GM18502 (cell line): ENCODE results near the gene MYLK4.
A peak's percentile ranks its signal among the peaks of the same experiment; 100 is the strongest.

ENCODE experiments used
- ATAC-seq: cut with Tn5 transposase; IDR thresholded peaks from one replicate; pipeline ENCODE4 v1.9.1; 2021; ENCODE audit warnings: mild to moderate bottlenecking; ENCODE audit not compliant: unreplicated experiment, poor library complexity

The MYLK4 gene

DNA sequence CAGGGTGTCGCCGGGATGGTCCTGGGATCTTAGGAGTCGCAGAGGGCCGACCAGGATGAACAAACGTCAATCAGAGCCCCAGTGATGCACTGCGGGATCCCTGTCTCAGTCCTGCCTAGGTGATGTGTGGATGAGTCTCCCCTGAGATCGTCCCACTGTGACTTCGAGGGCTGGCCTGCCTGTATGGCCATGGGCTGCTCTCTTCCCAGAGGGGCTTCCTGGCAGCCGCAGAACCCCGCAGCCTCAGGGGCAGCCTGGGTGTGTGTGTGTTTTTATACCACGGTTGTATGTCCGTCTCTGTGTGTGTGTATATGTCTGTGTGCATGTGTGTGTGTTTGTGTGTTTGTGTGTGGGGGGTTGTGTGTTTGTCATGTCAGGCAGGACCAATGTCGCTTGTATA, 111.6 kb downstream of the MYLK4 start:
- ATAC-seq = no peak

GRCh38 chr6:2636672-2637071, 114.0 kb downstream of the MYLK4 start:
- no peak for ATAC-seq

DNA sequence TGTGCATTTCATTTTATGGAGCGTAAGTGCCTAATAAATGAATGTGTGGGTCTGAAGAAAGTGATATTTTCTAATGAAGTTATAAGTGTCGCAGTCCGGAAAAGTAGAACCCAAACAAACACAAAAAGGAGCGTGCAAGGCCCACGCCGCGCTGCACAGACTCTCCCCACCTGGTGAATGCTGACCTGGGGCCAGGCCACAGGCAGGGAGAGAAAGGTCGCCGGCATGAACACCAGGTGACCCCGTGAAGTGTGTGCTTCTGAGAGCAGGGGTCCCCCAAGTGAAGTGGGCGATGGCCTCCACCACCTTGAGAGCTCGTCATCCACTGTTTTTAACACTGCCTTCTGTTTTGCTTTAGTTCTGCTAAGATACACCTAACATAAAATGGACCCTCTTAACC, 114.8 kb downstream of the MYLK4 start:
- no peak for ATAC-seq

GRCh38 chr6:2634139-2634964, 116.4 kb downstream of the MYLK4 start:
- ATAC-seq = peak; percentile 84

GRCh38 chr6:2633736-2634135, 117.0 kb downstream of the MYLK4 start:
- no peak for ATAC-seq

- ATAC-seq = no peak
Observed at GRCh38 chr6:2632976-2633584, 117.6 kb downstream of the MYLK4 start.

- ATAC-seq = no peak
Observed at GRCh38 chr6:2632368-2632767, 118.4 kb downstream of the MYLK4 start.

DNA sequence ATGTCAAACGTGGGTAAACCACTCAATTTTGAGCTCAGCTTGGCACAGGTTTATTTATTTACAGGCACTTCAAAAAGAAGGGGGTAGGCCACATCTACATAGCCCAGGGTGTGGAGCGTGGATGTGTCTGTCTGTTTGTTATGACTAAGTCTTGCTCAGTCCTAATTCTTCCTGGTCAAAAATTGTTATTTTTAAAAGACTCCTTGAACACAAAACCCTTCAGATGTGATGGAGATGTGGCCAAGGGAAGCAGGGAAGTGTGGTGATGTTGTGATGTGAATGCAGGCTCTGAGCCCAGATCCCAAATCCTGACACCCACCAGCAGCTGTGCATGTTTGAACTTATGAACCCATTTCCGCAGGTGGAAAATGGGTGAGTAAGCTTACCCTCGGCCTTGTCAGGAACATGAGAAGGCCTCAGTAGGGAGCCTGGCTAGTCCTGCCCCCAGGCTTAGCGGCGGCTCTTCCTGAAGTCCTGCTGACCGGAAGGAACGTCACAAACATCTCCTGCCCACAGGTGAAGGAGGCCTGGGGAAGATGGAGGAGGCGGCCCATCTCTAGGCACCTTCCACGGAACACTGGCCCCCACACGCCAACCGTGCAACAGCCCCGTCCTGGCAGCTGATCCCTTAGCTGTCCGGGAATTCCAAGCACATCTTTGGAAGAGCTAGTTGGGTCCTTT, 119.7 kb downstream of the MYLK4 start:
- no peak for ATAC-seq

DNA sequence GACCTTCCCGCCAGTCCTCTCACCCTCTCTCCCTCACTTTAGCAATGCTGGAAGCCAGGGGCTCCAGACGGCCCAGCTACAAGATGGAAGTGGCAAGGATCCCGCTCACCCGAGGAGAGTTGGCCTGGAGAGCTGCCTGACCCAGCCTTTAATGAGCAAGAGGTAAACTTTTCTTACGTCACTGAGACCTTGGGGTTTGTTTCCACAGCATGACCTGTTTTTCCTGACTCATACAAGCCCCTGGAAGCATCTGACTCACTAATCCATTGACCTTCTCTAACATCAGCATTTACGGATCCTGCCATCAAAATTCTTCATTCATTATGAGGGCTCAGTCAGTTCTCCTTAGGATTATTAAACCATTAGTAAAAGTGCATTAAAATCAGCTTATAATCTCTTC, 120.4 kb downstream of the MYLK4 start:
- no peak for ATAC-seq

DNA sequence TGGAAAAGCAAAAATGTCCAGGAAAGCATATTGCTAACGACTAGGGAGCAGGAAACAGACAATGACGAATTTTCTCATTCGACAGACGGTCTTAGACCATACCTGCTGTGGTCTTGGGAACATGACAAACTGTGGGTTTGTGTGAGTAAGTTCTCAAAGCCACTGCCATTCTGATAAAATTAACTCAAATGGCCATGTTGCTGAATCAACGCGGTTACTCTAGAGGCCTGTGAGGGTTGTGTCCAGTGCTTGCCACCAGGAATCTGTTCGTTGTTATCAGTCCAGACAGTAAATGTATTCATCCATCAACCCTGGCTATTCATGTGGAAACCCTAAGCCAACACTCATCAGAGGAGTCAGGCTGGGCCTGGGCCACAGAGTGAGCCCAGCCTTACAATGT, 124.3 kb downstream of the MYLK4 start:
- no peak for ATAC-seq

DNA sequence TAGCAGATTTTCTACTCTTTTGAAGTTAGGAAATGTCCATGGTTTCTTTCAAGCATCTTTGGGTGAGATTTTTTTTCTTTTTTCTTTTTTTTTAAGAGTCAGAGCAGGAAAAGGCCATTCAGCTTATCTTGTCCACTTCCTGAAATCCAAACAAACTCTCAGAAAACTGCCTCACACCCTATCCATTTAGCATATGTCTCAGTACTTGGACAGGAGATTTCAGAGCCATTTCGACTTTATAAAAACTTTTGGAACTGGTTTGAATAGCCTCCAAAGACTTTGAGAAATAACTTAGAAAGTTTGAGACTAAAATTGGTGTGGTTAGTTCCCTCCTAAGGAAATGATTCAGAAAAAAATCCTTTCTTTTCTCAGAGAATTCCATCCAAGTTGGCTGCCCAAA, 125.1 kb downstream of the MYLK4 start:
- ATAC-seq = no peak

DNA sequence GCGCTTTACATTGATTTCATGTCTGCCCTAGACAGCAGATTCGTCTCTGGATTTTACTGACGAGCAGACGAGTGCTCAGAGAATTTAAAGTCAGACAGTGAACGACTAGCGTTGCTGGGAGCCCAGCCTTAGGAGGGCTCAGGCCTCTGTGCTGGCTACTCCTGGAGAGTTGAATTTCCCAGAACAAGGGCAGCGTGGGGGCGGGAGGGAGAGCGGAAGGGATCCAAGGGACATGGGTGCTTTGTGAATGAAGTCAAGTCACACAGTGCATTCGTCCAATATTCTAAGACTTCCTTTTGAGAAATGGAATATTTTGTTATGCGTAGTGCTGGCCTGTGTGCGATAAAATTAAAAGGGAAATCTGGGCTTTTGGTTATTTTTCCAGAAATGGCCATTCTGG, 126.5 kb downstream of the MYLK4 start:
- no peak for ATAC-seq

DNA sequence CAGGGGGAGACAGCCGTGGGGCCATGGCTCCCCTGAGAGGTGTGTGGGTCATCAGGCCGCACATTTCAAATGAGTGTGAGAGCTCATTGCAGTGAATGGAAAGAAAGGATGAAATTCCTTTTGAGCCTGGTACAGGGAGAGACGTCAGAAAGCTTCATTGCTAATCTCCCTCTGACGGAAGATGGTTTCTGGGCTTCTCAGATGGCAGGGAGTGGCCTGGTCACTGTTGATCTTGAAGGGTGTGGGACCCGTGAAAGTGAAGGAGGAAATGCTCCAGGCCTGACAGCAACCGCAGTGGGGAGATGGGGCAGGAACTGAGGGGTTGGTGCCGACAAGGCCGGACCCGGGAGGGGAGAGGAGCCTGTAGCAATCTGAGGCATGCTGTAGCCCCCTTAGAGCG, 127.4 kb downstream of the MYLK4 start:
- no peak for ATAC-seq

- ATAC-seq = no peak
Observed at GRCh38 chr6:2622671-2623070, 128.1 kb downstream of the MYLK4 start.

DNA sequence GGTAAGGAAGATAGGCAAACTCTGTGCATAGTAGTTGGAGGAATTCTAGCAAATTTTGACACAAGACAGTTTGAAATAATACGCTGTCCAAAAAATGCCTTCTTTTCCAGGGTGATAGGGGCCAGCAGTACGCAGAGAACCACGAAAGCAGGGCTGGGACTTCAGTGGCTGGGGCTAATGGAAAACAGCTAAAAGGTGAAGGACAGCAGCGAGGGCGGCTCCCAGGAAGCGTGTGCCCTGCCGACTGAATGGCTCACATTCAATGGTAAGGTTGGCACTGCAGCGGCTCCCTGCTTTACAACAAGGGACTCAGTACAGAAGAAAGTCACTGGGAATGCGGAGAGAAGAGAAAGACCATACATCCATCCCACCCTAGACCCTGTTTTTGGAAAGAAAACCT, 131.1 kb downstream of the MYLK4 start:
- no peak for ATAC-seq

- no peak for ATAC-seq
Observed at GRCh38 chr6:2617729-2618128, 133.0 kb downstream of the MYLK4 start.

GRCh38 chr6:2616811-2617210, 133.9 kb downstream of the MYLK4 start:
- no peak for ATAC-seq

DNA sequence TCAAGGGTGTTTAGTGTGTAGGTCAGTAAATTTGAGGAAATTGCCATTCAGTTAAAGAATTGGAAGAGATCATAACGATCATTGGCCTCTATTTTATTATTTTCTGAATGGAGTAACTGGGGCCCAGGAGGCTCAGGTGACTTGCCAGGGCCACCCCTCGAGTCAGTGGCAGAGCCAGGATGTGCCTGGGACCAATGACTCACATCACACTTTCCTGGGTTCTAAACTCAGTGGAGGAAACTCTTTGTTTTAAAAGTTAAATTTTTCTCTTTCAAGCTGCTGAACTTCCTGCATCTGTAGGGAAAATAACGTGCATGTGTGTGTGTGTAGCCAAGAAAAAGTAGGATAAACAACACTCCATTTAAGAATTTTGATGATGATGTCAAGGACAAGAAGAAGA, 135.5 kb downstream of the MYLK4 start:
- ATAC-seq = no peak

- ATAC-seq = no peak
Observed at GRCh38 chr6:2614846-2615245, 135.9 kb downstream of the MYLK4 start.

GRCh38 chr6:2614155-2614554, 136.6 kb downstream of the MYLK4 start:
- ATAC-seq = no peak
